SIG-M5 treated with dmso at 0.1 percent for 504 hours (cell line): ENCODE results near the gene SERHL2.
A peak's percentile ranks its signal among the peaks of the same experiment; 100 is the strongest.
"Not testable (repeated sequence)": the region's sequence is repeated elsewhere in the genome, so short reads cannot be mapped to it uniquely, and the experiment has no call there.

ENCODE experiments used
- DNase-seq: peaks from one replicate; lab custom pipeline; 2025; ENCODE audit not compliant: unreplicated experiment; lab: John Stamatoyannopoulos, UW

The SERHL2 gene

GRCh38 chr22:42535082-42535731 lies 18.5 kb upstream of the SERHL2 start:
- not testable (repeated sequence) for DNase-seq

GRCh38 chr22:42536166-42536565 lies 17.6 kb upstream of the SERHL2 start:
- no peak for DNase-seq

GRCh38 chr22:42536634-42537033 lies 17.1 kb upstream of the SERHL2 start:
- DNase-seq = not testable (repeated sequence)

GRCh38 chr22:42537199-42537831 lies 16.4 kb upstream of the SERHL2 start:
- not testable (repeated sequence) for DNase-seq

GRCh38 chr22:42539236-42539771 lies 14.5 kb upstream of the SERHL2 start:
- DNase-seq = not testable (repeated sequence)

- no peak for DNase-seq
Observed at GRCh38 chr22:42544686-42545085, 9.1 kb upstream of the SERHL2 start.

GRCh38 chr22:42547562-42547961 lies 6.2 kb upstream of the SERHL2 start:
- no peak for DNase-seq

GRCh38 chr22:42548126-42548525 lies 5.6 kb upstream of the SERHL2 start:
- DNase-seq = not testable (repeated sequence)

- DNase-seq = no peak
Observed at GRCh38 chr22:42548597-42549330, 5.0 kb upstream of the SERHL2 start.

GRCh38 chr22:42549331-42550060 lies 4.3 kb upstream of the SERHL2 start:
- no peak for DNase-seq

- DNase-seq = not testable (repeated sequence)
Observed at GRCh38 chr22:42552294-42552647, 1.5 kb upstream of the SERHL2 start.

- DNase-seq = no peak
Observed at GRCh38 chr22:42560381-42560780, 6.6 kb downstream of the SERHL2 start.

GRCh38 chr22:42560781-42561180 lies 7.0 kb downstream of the SERHL2 start:
- no peak for DNase-seq

- DNase-seq = no peak
Observed at GRCh38 chr22:42561856-42562255, 8.1 kb downstream of the SERHL2 start.

- DNase-seq = peak; percentile 71
Observed at GRCh38 chr22:42562279-42562678, 8.5 kb downstream of the SERHL2 start.

- no peak for DNase-seq
Observed at GRCh38 chr22:42562684-42563083, 8.9 kb downstream of the SERHL2 start.

- DNase-seq = not testable (repeated sequence)
Observed at GRCh38 chr22:42563943-42564342, 10.2 kb downstream of the SERHL2 start.

GRCh38 chr22:42564699-42565098 lies 10.9 kb downstream of the SERHL2 start:
- no peak for DNase-seq

GRCh38 chr22:42565956-42566355 lies 12.2 kb downstream of the SERHL2 start:
- no peak for DNase-seq

- not testable (repeated sequence) for DNase-seq
Observed at GRCh38 chr22:42567950-42568349, 14.2 kb downstream of the SERHL2 start.

GRCh38 chr22:42570580-42570979 lies 16.8 kb downstream of the SERHL2 start:
- not testable (repeated sequence) for DNase-seq
